Measurements from ENCODE around the gene THYN1.

- TF ChIP-seq SPI1 (IDR thresholded peaks at IDR 0.05; ENCODE audit: low read depth, low read length) (no peak), POLR2A (IDR thresholded peaks at IDR 0.05; ENCODE audit: low read depth, low read length) (no peak), POLR2AphosphoS5 (IDR thresholded peaks at IDR 0.05; ENCODE audit: low read depth, low read length) (no peak), TAF1 (IDR thresholded peaks at IDR 0.05; ENCODE audit: low read depth, low read length) (no peak), PAX5 (IDR thresholded peaks at IDR 0.05; ENCODE audit: insufficient read depth, low read length, severe bottlenecking) (no peak), POU2F2 (IDR thresholded peaks at IDR 0.05; ENCODE audit: low read depth, low read length) (no peak)
Measured at GRCh38 chr11:134277183-134278001, 24.2 kb upstream of the THYN1 start.

Measured in GM12891 (cell line).